NCI-H2196 (cell line): ENCODE results near the gene BLOC1S4.
"Not testable (repeated sequence)": the region's sequence is repeated elsewhere in the genome, so short reads cannot be mapped to it uniquely, and the experiment has no call there.

Source experiments
- DNase-seq: peaks from one replicate; lab custom pipeline; 2025; ENCODE audit not compliant: unreplicated experiment; lab: John Stamatoyannopoulos, UW

BLOC1S4 gene

GRCh38 chr4:6734165-6734786, 18.3 kb downstream of the BLOC1S4 start:
- no peak for DNase-seq

- no peak for DNase-seq
Observed at GRCh38 chr4:6739920-6740319, 23.9 kb downstream of the BLOC1S4 start.

GRCh38 chr4:6740347-6740746, 24.4 kb downstream of the BLOC1S4 start:
- DNase-seq, result no peak

- DNase-seq, result no peak
Observed at GRCh38 chr4:6742507-6742906, 26.5 kb downstream of the BLOC1S4 start.

- DNase-seq, result no peak
Observed at GRCh38 chr4:6742989-6743388, 27.0 kb downstream of the BLOC1S4 start.

GRCh38 chr4:6746721-6747293, 30.8 kb downstream of the BLOC1S4 start:
- peak; percentile 97 for DNase-seq

GRCh38 chr4:6747294-6748051, 31.5 kb downstream of the BLOC1S4 start:
- DNase-seq, result peak; percentile 95

GRCh38 chr4:6748286-6748685, 32.3 kb downstream of the BLOC1S4 start:
- no peak for DNase-seq

GRCh38 chr4:6749340-6750171, 33.6 kb downstream of the BLOC1S4 start:
- DNase-seq, result peak; percentile 68

- DNase-seq, result no peak
Observed at GRCh38 chr4:6750286-6751221, 34.6 kb downstream of the BLOC1S4 start.

- DNase-seq, result peak; percentile 21
Observed at GRCh38 chr4:6751611-6752485, 35.9 kb downstream of the BLOC1S4 start.

- no peak for DNase-seq
Observed at GRCh38 chr4:6752486-6752829, 36.5 kb downstream of the BLOC1S4 start.

GRCh38 chr4:6753103-6753560, 37.2 kb downstream of the BLOC1S4 start:
- no peak for DNase-seq

GRCh38 chr4:6753891-6754290, 37.9 kb downstream of the BLOC1S4 start:
- DNase-seq, result no peak

- no peak for DNase-seq
Observed at GRCh38 chr4:6754481-6755087, 38.6 kb downstream of the BLOC1S4 start.

- DNase-seq, result no peak
Observed at GRCh38 chr4:6755088-6755753, 39.2 kb downstream of the BLOC1S4 start.

GRCh38 chr4:6756345-6756744, 40.4 kb downstream of the BLOC1S4 start:
- DNase-seq, result not testable (repeated sequence)

- no peak for DNase-seq
Observed at GRCh38 chr4:6758728-6759127, 42.8 kb downstream of the BLOC1S4 start.
